GM18498 (cell line): ENCODE data around the gene GAK.
"Not testable (repeated sequence)": the region's sequence is repeated elsewhere in the genome, so short reads cannot be mapped to it uniquely, and the experiment has no call there.

Source experiments
- ATAC-seq: cut with Tn5 transposase; IDR thresholded peaks from one replicate; pipeline ENCODE4 v1.9.1; 2021; ENCODE audit warnings: mild to moderate bottlenecking, moderate library complexity; ENCODE audit not compliant: unreplicated experiment

The GAK gene

DNA sequence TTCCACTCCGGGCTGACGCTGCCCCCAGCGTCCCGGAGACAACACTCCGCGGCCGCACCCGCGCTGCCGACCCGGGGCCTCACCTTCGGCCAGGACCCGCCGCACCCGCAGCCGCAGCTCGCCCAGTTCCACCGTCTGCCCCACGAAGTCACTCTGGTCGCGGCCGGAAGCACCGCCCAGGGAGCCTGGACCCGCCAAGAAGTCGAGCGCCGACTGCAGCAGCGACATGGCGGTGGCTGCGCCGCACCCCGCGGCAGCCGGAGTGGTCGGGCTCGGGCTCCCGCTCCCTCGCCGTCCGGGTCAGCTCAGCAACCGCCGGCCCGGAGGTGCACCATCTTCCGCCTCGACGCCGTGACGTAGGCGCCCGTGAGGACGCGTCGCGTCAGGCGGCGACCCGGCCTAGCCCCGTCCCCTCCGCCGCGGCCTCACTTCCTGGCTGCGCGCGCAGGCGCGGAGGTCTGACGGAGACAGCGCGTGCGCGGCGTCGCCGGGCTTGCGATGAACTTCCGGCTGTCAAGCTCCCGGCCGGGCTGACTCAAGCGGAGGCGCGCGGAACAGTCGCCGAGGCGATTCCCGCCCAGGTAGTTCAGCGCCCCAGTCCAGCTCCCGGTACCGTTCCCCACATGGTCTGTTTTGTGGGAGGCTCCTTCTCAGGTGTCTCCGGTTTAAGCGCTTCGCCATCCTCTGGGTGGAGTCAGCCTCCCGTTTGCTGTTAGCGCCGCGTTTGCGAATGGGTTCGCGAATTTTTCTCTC lies at the start of gene GAK, which contains the start of gene TMEM175:
GAK (minus strand) TSS at position 357 of the 753 bp plus-strand sequence; CDS start at position 228, 129 bp downstream.
TMEM175 (plus strand) TSS at position 501 of the 753 bp plus-strand sequence. CDS start 15,280 bp downstream, outside the sequence.
- ATAC-seq: peak; percentile 90

DNA sequence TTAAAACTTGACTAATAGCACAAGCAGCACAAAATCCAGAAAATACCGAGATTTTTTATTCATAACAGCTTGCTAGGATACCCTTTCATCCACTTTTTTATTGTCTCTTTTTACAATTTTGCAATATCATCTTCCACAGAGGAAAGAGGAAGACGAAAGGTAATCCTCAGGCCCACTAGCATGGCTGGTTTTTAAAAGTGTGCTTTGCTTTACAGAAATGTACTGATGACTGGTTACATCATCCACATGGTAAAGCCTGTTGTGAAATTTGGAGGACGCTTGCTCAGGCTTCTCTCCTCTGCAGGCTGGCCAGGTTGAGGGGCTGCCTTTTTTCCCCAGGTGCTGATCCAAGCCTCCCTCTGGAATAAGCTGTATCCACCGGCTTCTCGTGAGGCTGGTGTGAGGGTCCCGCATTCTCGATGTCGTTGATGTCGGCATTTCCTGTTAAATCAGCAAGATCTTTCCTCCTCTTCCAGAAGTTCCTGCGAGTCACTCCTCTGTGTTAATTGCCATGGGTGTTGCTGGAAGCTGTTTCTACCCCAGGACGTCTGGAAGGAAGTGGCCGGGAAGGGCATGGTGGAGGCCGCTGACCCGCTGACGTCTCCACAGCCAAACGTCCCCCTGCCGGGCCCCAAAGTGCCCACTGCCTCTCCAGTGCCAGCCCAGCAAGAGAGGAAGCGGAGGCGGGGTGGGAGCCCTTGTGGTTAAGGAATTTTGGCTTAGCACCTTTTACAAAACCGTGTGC lies 47.0 kb upstream of the GAK start:
- no peak for ATAC-seq

DNA sequence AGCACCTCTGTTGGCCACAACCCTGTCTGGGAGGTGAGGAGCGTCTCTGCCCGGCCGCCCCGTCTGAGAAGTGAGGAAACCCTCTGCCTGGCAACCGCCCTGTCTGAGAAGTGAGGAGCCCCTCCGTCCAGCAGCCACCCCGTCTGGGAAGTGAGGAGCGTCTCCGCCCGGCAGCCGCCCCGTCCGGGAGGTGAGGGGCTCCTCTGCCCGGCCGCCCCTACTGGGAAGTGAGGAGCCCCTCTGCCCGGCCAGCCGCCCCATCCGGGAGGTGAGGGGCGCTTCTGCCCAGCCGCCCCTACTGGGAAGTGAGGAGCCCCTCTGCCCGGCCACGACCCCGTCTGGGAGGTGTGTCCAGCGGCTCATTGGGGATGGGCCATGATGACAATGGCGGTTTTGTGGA lies 43.9 kb upstream of the GAK start:
- not testable (repeated sequence) for ATAC-seq

DNA sequence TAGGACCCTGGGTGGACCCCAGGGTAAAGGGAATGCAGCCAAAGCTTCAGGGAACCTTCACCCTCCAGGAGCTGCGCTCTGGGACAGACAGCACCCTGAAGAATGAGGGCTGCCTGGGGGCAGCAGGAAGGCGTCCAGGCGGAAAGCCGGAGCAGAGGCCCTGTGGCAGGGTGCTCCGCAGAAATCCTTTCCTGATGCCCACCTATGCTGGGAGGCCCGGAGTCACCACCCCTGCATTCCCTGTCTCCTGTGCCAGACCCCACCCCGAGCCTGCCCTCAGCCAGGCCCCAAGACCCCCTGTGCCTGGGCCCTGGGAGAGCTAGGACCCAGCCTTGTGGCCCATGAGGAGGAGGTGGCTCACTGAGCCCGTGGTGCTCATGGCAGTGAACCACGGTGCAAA lies 42.6 kb upstream of the GAK start:
- no peak for ATAC-seq

DNA sequence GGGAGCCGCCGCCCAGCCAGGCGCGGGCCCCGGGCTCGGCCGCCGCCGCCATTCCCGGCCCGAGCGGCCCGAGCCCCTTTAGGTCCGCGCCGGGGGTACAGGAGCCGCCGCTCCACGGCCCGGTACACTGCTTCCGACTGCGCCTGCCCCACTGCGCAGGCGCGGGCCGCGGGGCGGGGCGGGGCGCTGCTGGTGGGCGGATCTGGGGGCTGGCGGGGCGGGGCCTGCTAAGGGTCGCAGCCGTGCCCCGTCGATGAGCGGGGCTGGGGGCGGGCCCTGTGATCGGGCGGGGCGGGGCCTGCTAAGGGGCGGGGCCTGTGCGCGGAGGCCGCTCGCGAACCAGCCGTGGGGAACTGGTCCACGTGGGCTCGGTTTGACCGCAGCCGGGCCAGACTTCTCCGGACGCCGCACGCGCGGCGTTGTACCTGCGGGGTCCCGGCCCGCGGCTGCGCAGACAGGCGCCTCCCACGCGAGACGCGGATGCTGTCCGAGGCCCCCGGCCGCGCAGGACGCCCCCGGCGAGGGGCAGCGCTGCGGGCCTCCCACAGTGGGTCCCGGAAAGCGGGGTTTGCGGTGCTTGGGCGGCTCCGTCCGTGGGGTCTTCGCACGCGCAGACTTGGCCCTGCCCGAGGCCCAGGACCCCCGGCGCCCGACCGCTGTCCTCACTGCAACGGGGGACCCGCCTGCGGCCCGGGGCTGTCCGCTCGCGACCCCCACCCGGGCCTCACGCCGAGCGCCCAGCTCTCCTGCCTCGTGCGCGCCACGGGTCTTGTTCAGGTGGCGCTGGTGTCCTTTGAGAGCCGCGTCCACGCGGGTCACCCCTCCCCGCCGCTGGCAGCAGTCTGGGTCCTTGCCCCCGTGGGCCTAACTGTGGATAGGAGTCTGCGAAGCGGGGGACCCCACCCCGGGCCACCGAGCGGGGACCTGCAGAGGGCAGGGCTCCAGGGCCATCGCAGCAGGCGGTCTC lies 41.6 kb upstream of the GAK start, which contains the start of gene DGKQ:
DGKQ (minus strand) TSS at position 139 of the 967 bp plus-strand sequence; CDS start at position 52, 87 bp downstream.
- ATAC-seq: peak; percentile 78

DNA sequence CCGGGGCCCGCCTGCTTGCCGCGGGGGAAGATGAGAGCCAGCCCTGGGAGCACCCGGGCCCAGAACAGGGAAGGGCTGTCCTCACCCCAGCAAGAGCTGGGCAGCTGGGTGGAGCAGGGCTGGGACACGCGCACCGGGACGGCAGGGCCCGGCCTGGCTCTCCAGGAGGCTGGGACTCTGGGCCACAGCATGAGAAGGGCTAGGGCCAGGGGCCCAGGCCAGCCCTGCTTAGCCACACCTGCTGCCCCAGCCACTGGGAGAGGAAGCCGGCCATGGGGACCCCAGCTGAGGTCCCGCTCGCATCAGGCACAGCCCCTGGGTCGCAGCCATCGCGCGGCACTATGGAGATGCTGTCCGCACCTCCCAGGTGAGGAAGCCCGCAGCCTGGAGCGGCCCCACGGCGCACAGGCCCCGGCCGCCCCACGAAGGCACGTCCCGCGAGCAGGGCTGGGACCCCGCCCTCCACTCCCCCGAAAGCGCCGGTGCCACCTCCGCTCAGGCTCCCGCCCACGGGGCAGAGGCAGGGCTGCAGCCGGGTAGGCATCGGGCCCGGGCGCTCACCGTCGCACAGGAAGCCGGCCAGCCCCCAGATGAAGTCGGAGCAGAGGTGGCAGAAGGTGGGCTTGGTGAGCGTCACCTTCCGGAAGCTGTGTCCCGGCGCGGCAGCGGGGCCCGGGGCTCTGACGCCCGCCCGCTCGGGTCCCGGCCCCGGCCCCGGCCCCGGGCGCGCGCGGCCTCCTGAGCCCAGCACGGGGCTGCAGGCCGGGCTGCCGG lies 40.7 kb upstream of the GAK start:
- ATAC-seq: peak; percentile 52

DNA sequence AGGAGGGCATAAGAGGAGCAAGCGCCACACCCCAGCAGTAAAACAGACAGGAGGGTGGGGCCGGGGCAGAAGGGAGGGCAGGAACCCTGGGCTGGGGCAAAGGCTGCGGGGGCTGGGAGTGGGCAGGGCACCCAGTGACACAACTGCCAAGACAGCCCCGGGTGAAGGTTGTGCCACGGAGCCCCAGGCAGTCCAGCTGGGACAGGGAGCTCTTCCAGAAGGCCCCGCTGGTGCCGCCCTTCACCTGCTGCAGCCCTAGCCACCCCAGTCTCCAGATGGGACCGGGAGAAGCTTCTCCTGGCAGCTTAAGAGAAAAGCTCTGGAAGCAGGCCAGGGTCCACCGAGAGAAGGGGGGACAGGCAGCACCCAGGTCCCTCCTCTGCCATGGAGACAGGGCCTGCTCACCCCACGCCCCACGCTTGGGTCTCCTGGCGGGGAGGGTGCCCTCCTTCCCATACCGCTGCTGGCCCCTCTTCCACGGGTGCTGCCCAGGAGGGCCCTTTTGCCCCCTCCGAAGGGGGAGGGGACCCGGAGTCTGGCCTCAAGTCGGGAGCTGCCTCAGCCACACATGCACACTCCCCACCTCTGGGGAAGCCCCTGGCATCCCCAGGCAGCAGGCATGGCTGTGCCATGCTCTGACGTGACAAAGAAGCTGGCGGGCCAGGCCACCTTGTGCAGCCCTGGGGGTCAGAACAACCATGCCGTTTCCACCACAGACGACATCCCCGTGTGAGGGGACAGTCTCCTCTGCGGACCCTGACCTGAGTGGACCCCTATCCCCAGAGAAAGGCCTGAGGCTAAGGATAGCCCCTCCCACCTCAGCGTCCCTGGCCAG lies 39.8 kb upstream of the GAK start:
- no peak for ATAC-seq

DNA sequence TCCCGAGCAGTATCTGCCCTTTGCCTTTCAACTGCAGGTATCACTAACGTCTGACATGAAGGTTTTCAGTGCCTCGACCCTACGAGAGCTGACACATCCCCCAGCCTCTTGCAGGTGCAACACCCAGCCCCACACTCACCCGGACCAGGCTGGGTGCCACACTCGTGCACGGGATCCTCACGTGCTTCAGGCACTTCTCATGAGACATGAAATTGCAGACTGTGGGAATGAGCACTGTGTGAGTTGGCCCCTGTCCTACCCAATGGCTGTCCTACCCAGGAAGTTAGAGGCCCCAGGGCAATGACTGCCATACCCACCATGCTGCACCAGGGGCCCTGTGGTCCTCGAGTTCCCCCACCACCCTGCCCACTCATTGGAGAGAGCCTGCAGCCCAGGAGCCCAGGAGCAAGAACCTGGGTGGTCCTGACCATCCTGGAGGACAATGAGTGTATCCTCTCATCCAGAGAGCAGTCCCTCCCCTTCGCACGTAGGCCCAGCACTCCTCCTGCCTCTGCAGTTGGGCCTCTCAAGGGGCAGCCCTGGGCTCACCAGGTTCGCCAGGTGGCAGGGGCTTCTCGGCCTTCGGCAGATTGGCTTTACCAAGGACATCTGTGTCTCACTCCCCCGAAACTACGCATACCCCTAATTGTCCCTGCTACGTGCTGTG lies 38.9 kb upstream of the GAK start:
- ATAC-seq: no peak

DNA sequence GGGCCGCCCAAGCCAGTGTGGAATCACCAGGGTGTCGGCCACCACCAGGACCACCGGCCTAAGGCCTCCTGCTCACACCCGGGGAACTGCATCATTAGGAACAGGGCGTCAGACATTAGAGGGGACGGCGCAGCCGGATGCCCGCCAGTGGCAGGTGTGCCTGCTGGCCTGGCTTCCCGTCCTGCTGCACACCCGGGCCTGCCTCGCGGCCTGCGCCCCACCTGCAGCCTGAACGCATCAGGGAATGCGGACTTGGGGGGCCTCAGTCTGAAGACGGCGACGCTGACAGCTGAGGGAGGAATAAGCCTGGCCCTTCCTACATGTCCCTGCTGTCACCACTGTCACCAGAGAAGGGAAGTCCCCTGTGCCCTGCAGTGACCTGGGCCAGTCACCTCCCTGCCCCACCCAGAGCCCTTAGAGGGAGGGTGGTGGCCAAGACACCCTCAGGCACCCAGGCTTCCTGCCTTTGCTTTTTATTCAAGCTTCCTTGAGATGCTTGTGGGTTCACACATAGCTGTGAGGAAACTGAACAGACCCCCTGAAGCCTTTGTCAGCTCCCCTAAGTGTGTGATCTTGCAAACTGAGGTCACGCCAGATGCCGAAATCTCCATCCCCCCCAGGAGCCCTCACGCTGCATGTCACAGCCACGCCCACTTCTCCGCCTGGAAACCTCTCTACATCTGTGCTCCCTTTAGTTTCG lies 38.1 kb upstream of the GAK start:
- ATAC-seq: no peak

DNA sequence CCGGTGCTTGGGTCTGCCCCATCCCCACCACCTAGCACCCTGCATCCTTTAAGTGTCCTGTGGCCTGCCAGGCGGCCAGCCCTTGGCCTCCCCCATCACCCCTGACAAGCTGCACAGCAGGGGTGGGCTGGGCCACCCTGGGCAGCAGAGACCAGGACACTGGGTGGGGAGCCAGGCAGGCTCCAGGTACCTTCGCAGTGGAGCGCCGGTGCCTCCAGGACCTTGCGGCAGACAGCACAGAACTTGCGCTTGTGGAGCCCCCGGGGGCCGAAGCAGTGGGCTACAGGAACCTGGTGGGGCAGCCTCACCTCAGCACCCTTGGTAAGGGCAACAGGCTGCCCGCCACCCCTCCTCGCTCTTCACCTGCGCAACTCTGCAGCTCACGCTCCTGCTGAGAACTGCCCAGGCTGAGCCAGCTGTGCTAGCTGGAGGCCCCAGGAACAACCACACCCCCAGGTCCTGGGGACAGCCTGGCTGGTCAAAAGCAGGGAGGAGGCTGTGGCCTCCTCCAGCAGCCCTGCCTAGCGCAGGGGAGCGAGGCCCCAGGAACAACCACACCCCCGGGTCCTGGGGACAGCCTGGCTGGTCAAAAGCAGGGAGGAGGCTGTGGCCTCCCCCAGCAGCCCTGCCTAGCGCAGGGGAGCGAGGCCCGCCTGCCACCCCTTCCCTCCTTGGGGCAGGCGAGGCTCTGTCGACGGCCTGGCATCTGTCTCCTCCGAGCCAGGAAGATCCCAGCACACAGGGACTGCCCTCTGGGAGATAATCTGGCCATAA lies 36.7 kb upstream of the GAK start:
- no peak for ATAC-seq

DNA sequence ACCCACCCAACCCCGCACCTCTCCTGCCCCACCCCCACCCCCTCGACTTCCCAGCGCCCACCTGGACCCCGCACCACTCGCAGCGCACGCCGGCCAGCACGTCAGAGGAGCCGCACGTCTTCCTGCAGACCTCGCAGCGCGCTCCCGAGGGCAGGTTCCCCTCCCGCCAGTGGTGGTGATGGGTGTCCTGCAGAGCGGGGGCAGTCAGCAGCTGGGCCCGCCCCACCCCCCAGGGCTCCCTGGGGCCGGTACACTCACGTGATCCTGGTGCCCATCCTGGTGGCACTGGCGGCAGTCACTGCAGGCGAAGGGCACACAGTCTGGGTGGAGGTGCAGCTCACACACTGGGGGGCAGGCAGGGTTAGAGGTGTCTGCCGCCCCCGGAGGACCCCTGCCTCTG lies 36.1 kb upstream of the GAK start:
- no peak for ATAC-seq

DNA sequence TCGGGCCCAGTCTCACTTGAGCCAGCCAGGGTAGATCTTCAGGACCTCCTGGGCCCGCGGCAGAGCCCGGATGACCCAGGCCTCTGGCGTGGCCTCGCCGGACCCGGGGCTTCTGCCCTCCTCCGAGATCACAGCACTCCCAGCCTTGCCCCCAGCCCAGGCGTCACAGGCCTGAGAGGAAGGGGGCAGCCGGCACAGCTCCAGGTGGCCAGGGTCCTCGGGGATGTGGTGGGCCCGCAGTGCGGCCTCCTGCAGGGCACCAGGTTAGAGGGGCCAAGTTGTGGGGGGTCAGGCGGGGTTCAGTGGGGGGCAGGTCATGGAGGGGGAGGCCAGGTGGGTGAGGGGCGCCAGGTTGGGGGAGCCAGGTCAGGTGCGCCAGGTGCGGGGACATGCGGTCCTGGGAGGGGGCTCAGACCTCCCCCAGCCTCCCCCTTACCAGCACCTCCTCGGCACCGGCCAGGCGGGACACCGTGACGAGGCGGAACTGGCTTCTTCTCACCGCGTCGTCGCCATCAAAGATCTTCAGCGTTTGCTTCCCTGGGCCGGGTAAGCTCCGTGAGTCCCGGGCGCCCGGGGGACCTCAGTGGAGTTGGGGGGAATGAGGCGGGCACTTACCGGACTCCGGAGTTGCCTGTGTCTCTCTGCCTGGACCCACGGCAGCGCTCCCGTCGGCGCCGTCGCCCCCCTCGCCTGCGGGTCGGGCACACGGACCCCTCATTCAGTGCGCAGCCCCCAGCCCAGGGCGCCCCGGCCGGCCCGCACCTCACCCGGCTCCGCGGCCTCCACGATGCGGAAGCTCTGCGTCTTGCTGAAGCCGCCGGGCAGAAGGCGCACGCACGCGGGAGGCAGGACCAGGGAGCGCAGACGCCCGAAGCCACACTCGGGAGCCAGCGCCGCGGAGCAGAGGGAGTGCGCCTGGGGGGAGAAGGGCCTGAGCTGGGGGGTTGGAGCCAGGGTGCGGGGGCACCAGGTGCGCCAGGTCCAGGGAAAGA lies 35.3 kb upstream of the GAK start:
- no peak for ATAC-seq

DNA sequence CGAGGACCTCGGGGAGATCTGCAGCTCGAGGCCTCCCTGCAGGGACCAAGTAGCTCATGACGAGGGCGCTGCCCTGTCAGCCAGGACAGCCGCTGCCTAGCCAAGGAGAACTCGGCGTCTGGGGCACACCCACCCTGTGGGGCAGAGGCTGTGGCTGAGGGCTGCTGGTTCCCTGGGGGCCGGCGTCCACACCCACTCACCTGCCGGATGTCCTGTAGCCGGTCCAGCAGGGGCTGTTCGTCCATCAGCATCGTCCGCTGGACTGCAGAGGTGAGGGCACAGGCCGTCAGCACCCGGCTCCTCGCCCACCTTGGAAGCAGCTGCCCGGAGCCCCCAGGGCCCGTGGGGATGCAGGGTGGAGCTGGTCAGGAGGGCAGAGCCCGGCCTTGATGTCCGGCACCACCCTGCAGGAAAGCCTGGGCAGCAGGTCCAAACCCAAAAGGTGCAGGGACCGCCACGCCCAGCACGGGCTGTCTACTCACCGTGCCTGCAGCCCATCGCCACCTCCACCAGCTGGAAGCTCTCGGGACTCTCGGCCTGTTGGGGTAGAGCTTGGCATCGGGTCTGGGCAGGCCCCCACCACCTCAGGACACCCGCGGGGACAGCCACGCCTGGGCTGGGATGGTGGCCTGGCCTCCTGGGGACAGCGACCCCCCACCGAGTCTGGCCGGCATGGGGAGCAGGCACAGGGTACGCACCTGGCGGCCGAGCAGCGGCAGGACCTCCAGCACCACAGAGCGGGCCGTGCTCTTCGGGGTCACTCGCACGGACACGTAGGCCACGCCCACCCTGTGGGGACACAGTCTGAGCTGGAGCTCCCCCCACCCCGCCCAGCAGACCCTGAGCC lies 34.4 kb upstream of the GAK start:
- ATAC-seq: no peak

DNA sequence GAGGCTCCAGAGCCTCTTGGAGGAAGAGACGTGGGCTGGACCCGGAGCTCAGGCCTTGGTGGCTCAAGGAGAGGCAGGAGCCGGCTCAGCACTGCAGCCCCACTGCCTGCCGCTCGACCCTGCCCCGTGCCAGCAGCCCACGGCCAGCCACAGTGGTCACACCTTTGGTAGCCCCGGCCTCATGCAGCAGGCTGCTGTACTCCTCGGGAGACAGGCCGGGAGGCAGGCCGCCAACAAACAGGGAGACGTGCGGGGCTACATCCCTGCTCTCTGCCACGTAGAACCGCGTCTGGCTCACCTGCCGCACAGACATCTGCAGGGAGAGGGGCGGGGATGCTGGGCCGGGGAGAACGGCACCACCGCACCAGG lies 33.6 kb upstream of the GAK start:
- no peak for ATAC-seq

DNA sequence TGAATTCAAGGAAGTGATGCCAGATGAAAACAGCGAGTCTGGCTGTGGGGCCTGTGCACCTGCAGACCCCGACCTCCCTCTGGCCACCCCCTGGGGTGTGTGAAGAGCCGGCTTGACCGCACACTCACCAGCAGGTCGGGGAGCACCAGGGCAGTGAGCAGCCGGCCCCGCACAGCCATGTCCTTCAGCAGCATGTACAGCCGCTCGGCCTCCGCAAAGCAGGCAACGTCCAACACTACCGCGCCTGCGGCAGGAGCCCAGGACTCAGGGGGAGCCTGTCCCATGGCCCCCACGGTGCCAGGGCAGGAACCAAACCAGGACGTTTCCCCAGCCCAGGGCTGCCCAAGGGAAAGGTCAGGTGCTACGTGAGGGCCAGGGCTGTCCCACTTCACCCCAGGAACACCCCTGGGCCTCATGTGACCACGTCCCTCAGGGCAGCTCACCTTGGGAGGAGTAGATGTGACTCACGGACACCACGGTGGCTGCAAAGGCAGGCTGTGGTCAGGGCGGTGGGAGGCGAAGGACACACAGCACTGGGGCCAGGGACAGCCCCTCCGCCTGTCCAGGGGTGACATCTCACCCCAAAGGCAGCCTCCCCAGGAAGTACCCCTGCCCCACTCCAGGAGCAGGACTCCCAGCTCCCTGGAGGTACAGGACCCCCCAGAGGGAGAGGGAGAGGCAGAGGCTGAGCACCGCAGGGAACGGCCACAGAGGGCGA lies 33.1 kb upstream of the GAK start:
- ATAC-seq: no peak
